Panc1 (cell line): ENCODE measurements around the gene IGFLR1.

Source experiments
- POLR2AphosphoS5 ChIP-seq: IDR thresholded peaks from 2 replicates; pipeline ENCODE4 v1.6.1; 2012; ENCODE audit warnings: mild to moderate bottlenecking, low read depth, low read length, moderate library complexity
- TF ChIP-seq, protein P1 (sequence below): fragments of 450-650 bp; IDR thresholded peaks from 2 replicates; pipeline ENCODE4 v1.5.1; 2017; ENCODE audit warnings: mild to moderate bottlenecking

DNA sequence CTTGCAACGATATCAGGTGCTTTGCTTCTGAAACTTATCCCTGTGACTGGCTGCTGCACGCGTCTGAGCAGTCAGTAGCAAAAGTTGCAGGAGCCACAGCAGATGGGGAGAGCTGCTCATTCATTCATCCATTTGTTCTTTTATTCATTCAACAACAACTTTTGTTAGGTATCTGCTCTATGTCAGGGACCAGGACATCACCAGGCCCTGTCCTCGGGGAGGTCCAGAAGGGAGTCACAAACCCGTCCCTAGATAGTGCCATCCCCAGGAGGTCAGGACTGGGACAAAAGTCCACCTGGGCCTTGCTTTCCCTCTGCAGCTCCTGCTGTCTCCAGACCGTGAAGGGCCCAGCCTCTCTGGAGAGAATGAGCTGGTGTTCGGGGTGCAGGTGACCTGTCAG is 35.7 kb upstream of the IGFLR1 start:
- TF ChIP-seq POLR2AphosphoS5: no peak
- TF ChIP-seq, protein P1, sequence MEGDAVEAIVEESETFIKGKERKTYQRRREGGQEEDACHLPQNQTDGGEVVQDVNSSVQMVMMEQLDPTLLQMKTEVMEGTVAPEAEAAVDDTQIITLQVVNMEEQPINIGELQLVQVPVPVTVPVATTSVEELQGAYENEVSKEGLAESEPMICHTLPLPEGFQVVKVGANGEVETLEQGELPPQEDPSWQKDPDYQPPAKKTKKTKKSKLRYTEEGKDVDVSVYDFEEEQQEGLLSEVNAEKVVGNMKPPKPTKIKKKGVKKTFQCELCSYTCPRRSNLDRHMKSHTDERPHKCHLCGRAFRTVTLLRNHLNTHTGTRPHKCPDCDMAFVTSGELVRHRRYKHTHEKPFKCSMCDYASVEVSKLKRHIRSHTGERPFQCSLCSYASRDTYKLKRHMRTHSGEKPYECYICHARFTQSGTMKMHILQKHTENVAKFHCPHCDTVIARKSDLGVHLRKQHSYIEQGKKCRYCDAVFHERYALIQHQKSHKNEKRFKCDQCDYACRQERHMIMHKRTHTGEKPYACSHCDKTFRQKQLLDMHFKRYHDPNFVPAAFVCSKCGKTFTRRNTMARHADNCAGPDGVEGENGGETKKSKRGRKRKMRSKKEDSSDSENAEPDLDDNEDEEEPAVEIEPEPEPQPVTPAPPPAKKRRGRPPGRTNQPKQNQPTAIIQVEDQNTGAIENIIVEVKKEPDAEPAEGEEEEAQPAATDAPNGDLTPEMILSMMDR: no peak
